OCI-LY1 (cell line): ENCODE results near the gene RABGAP1.

Source experiments
- EZH2 ChIP-seq: fragments of 200-600 bp; sonication (generic), shearing (Covaris generic); IDR thresholded peaks from 2 replicates; pipeline ENCODE4 v1.8.0; 2017; ENCODE audit warnings: borderline replicate concordance, mixed run types, mild to moderate bottlenecking, antibody characterized with exemption, low read length, moderate library complexity, mixed read lengths
- TF ChIP-seq, protein P1 (sequence below): fragments of 200-600 bp; sonication (generic), shearing (Covaris generic); IDR thresholded peaks from 2 replicates; pipeline ENCODE4 v1.5.1; 2017; ENCODE audit warnings: mild to moderate bottlenecking, antibody characterized with exemption, low read length, moderate library complexity, mixed read lengths

DNA sequence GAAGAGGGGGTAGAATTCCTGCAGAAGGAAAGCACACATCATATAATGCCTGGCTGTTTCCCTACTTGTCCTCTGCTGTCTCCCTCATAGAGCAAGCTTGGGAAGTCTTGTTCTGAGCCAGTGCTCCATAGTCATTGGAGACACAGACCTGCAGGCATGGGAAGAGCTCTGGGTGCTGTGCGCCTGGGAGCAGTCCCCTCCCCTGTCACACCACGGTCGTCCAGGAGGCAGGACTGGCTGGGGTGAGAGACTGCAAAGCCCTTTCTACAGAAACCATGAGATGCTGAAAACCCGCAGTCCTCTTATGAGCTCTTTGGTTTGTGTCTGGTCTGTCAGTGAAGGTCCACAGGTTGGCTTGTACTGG lies 157.3 kb downstream of the RABGAP1 start:
- no peak for TF ChIP-seq EZH2
- TF ChIP-seq, protein P1, sequence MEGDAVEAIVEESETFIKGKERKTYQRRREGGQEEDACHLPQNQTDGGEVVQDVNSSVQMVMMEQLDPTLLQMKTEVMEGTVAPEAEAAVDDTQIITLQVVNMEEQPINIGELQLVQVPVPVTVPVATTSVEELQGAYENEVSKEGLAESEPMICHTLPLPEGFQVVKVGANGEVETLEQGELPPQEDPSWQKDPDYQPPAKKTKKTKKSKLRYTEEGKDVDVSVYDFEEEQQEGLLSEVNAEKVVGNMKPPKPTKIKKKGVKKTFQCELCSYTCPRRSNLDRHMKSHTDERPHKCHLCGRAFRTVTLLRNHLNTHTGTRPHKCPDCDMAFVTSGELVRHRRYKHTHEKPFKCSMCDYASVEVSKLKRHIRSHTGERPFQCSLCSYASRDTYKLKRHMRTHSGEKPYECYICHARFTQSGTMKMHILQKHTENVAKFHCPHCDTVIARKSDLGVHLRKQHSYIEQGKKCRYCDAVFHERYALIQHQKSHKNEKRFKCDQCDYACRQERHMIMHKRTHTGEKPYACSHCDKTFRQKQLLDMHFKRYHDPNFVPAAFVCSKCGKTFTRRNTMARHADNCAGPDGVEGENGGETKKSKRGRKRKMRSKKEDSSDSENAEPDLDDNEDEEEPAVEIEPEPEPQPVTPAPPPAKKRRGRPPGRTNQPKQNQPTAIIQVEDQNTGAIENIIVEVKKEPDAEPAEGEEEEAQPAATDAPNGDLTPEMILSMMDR, result no peak
